Measurements from ENCODE around the gene XXYLT1. TPM values are rescaled to one million over a fixed set of nuclear protein-coding genes. Genes with fewer than 3 reads are reported as not detected.
A peak's percentile ranks its signal among the peaks of the same experiment; 100 is the strongest.

XXYLT1 gene
- total and polyA plus RNA-seq, 12 donors: 2.2 to 7.2 (median 3.6) TPM

GRCh38 chr3:195142519-195142918 is 128.4 kb downstream of the XXYLT1 start:
- intact Hi-C loops (cut with DNase I): loop anchor here in 1 of 10 donors (10.0 kb wide), 1 partner anchor 112 kb away; no protein-coding TSS in a partner anchor
- ATAC-seq (no peak), DNase-seq (no peak)
- TF ChIP-seq CTCF (IDR thresholded peaks at IDR 0.05): no peak
- Histone ChIP-seq H3K4me1 (peaks cover 0 to 16% (median 7%) of the 10 kb centered on the region in 9 donors), H3K36me3 (no peaks in the 10 kb centered on the region), H3K27ac (no peak overlapping the region), H3K27me3 (no peaks in the 10 kb centered on the region), H3K9me3 (peaks cover 0 to 14% (median 0%) of the 10 kb centered on the region in 11 donors), H3K4me3 (no peak overlapping the region)
- WGBS, 2 donors: 98% methylated on average over 10 of the region's 10 CpGs

GRCh38 chr3:195140816-195141793 is 129.9 kb downstream of the XXYLT1 start:
- Histone ChIP-seq H3K4me1 (peaks cover 0 to 5% (median 0%) of the 10 kb centered on the region in 9 donors), H3K27ac (no peak overlapping the region)
- ATAC-seq: no peak

GRCh38 chr3:195140410-195140809 is 130.5 kb downstream of the XXYLT1 start:
- peaks cover 0 to 14% (median 0%) of the 10 kb centered on the region in 11 donors for H3K9me3 ChIP-seq
- WGBS, 2 donors: 95 to 100% methylated on average over 1 of the region's 1 CpG
- no peak for ATAC-seq
- H3K27ac ChIP-seq: no peak overlapping the region
- peaks cover 0 to 5% (median 0%) of the 10 kb centered on the region in 9 donors for H3K4me1 ChIP-seq
- H3K27me3 ChIP-seq: no peaks in the 10 kb centered on the region
- DNase-seq: no peak
- intact Hi-C loops (cut with DNase I): loop anchor here in 1 of 10 donors (10.0 kb wide), 1 partner anchor 114 kb away; no protein-coding TSS in a partner anchor
- TF ChIP-seq CTCF (IDR thresholded peaks at IDR 0.05): no peak
- H3K36me3 ChIP-seq: no peaks in the 10 kb centered on the region
- no peak overlapping the region for H3K4me3 ChIP-seq

More at GRCh38 chr3:195140816-195141793, 129.9 kb downstream of the XXYLT1 start:
- H3K9me3 ChIP-seq: peaks cover 0 to 14% (median 0%) of the 10 kb centered on the region in 11 donors
- WGBS, 2 donors: 80 to 87% methylated on average over 12 of the region's 12 CpGs
- no peaks in the 10 kb centered on the region for H3K27me3 ChIP-seq
- no peaks in the 10 kb centered on the region for H3K36me3 ChIP-seq
- no peak overlapping the region for H3K4me3 ChIP-seq
- intact Hi-C loops (cut with DNase I): loop anchor here in 1 of 10 donors (10.0 kb wide), 1 partner anchor 114 kb away; no protein-coding TSS in a partner anchor
- no peak for DNase-seq
- no peak for TF ChIP-seq CTCF (IDR thresholded peaks at IDR 0.05)

GRCh38 chr3:195139876-195140240 is 131.1 kb downstream of the XXYLT1 start:
- intact Hi-C loops (cut with DNase I): loop anchor here in 2 of 10 donors (5.0 to 10.0 kb wide), 2 partner anchors 87 to 115 kb away; no protein-coding TSS in a partner anchor
- H3K36me3 ChIP-seq: no peaks in the 10 kb centered on the region
- H3K9me3 ChIP-seq: peaks cover 0 to 14% (median 0%) of the 10 kb centered on the region in 11 donors
- DNase-seq: no peak
- H3K27ac ChIP-seq: peak overlapping the region in 1 of 10 donors; percentile 54
- H3K4me1 ChIP-seq: peaks cover 0 to 5% (median 0%) of the 10 kb centered on the region in 9 donors
- 99% methylated on average over 4 of the region's 4 CpGs for WGBS, 2 donors
- no peaks in the 10 kb centered on the region for H3K27me3 ChIP-seq
- ATAC-seq: no peak
- no peak for TF ChIP-seq CTCF (IDR thresholded peaks at IDR 0.05)
- no peak overlapping the region for H3K4me3 ChIP-seq
